ENCODE data around the gene CHRNA4.
"Not testable (repeated sequence)": the region's sequence is repeated elsewhere in the genome, so short reads cannot be mapped to it uniquely, and the experiment has no call there.

The CHRNA4 gene

DNA sequence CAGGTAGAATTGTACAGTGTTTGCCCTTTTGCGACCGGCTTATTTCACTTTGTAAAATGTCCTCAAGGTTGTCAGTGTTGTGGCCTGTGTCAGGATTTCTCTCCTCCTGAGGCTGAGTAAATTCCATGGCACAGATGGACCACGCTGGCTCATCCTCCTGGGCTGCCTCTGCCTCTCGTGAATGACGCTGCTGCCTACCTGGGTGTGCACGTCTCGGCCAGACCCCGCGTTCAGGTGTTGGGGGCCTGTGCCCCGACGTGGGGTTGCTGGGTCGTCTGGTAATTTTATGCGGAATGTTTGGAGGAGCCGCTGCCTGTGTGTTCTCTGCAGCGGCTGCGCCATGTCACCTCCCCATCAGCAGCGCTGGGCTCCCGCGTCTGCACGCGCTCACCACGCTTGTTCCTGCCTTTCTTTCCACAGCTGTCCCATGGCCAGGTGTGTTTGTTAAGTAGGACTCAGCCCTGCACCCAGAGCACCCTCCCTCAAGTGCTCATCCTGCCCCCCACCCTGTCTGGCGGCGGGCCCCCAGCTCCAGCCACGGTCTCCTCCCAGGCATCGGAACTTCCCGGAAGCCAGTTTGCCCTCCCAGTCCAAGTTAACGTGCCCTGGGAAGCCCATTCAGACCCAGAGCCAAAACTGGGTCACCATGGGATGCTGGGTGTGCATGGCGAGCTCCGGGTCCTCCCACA, 36.1 kb upstream of the CHRNA4 start:
- DNase-seq = no peak

DNA sequence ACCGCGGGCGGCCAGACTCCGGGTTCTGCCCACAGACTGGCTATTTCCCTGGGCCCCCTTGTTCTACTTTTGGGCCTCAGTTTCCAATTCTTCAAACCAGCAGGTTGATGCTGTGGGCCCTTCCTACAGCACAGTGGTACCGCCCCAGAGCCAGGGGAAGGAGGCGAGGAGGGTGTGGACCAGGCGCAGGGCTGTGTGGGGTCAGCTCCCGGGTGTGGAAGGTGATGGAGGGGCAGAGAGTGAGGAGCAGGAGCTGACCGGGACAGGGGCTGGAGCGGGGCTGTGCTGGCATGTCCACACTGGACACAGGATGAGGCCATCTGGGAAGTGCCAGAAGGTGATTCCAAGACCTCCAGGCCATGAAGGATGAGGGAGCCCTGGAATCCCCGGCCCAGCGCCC, 35.2 kb upstream of the CHRNA4 start:
- DNase-seq = no peak

DNA sequence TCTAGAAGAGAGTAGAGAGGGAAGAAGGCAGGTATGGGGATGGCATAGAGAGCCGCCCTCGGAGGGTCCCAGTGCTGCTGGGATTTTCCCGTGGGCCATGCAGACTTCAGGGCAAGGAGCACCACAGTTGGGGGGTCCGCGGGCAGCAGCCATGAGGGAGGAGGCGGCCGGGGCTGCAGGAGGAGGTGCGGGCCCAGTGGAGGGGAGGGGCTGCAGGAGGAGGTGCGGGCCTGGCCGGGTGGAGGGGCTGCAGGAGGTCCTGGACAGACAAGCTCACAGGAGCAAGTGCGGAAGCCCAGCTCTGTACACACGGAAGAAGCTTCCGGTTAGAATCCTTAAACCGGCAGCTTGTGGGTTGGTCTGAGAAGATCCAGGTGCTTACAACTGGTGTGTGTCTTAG, 34.6 kb upstream of the CHRNA4 start:
- no peak for DNase-seq

DNA sequence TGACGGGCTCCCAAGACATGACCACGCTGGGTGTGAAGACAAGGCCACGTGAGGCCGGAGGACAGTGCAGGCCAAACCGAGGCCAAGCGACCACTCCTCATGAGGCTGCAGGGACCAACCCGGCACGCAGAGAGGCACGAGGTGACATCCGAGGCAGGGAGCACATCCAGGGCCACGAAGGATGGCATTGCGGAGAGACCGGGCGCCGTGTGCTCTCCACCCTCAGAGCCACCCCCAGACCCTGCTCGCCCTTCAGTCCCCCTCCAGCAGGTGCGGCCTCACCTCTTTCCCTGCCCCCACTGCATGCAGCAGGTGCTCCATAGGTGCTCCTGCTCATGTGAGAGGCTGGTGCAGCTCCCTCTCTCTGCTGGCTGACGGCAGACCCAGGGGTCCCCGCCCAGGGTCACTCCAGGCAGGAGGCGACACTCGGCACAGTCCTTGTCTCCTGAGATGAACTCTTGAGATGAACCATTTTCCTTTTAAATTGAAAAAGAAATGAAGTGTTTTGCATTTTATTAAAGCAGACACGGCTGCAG, 33.8 kb upstream of the CHRNA4 start:
- DNase-seq = no peak

DNA sequence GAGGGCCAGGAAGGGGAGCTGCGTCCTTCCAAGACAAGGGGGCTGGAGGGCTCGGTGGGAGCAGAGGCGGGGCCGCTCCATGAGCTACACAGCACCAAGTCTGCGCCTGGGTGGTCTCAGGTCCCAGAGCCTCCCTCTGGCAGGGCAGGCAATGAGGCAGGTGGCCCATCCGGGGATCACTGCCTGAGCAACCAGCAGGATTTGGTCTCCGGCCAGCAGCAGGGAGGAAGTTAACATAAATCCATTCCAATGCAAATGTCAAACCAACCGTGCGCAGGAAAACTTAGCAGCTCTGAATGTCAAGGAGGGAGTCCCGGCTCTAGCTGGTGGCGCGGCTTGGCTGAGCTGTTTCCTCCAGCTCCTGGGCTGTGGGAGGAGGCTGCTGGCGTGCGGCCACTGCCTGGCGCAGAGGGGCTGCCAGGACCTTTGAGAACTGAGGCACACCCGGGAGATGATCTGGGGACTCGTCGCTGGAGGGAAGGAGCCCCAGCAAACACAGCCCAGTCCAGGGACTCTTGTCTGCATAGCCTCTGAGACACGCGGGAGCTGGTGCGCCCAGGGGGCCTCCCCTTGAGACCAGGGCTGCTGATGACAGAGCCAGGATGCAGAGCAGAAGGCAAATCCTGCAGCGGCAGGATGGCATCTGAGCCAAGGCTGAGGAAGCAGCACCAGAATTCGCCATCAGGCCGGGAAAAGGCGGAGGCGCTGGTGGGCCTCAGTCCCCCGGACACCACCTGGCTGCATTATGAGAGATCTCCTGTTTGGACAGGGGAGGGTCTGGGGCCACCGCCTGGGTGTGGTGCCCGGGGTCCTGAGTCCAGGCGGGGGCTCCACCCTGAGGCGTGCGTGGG, 33.1 kb upstream of the CHRNA4 start:
- DNase-seq = peak; percentile 84 to 92

DNA sequence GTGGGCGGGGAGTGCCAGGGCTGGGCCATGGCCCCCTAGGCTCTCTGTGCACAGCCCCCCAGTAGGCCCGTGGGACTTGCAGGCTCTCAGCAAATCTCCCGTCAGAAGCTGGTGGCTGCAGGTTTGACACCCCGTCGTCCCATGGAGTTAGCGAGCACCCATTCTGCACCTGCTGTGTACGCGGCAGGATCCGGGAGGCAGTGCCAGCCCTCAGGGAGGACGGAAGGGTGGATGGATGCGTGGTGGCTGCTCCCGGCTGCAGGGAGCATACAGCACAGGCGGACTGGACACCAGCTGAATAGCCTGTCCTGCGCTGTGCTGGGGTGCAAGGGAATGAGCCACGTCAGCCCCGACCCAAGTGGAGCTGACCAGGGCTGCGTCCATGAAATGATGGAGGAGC, 32.4 kb upstream of the CHRNA4 start:
- no peak for DNase-seq

DNA sequence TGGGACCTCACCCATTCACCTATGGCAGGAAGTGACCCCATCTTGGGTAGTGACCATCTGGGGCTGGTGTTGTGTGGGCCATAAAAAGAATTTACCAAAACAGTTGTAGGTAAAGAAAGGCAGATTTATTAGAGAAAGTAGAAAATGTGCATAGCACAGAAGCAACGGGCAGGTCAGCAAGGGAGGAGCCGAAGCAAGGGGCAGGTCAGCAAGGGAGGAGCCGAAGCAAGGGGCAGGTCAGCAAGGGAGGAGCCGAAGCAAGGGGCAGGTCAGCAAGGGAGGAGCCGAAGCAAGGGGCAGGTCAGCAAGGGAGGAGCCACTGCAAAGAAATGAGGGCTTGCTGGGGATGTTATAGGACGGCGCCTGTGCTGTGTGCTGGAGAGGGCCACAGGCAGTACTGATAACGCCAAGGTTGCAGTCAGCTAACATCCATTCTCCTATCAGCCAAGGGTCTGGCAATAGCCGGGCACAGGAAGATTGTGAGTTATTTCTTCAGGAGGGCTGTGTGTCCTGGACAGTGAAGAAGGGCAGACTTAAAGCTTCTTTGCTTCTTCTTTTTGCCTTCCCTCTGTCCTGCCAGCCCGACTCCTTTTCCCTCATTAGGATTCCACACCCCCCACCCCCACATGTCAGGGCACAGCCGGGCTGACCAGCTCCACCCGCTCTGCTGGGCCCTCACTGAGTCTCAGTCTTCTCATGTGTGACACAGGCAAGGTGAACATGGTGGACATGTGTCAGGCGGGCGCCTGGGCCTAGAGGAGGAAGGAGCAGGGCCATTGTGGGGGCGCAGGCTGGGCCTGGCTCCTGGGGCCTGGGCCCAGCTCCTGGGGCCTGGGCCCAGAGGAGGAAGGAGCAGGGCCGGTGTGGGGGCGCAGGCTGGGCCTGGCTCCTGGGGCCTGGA, 31.6 kb upstream of the CHRNA4 start:
- DNase-seq = no peak

DNA sequence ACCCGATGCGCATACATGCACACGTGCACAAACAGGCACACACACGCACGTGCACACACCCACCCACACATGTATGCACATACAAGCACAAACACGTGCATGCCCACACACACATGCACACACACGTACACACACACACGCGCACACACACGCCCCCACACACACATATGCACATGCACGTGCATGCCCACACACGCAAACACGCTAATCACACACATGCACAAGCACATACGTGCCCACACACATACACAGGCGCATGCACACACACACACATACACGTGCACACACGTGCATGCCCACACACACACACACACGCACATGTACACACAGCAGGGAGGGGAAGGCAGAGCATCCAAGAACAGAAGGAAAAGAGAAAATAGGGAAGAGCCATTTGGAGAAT, 26.8 kb upstream of the CHRNA4 start:
- no peak for DNase-seq

DNA sequence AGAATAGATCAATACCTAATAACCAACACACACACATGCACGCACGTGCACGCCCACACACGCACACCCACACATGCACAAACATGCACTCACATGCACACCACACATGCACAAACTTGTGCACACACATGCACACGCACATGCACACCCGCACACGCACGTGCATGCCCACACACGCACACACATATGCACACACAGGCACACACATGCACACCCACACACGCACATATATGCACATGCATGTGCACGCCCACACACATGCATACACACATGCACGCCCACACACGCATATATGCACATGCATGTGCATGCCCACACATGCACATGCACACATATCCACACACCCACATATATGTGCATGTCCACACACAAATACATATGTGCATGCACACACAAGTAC, 26.2 kb upstream of the CHRNA4 start:
- DNase-seq = no peak

DNA sequence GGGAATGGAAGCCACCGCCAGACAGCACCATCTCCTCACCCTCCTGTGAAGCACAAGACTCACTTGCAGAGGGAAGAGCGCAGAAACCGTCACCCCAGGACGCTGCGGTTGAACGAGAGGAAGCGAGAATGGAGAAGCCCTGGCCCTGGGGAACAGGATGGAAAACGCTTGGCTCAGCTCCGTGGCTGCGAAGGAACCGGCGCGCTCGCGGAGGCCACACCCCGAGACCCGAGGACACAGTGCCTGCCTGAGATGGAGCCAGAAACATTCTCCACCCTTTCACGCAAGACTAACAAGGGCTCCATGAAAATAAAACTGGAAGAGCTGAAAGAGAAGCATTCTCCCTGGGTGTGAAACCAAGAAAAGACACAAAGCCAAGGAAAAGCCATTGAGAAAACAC, 25.3 kb upstream of the CHRNA4 start:
- DNase-seq = no peak

DNA sequence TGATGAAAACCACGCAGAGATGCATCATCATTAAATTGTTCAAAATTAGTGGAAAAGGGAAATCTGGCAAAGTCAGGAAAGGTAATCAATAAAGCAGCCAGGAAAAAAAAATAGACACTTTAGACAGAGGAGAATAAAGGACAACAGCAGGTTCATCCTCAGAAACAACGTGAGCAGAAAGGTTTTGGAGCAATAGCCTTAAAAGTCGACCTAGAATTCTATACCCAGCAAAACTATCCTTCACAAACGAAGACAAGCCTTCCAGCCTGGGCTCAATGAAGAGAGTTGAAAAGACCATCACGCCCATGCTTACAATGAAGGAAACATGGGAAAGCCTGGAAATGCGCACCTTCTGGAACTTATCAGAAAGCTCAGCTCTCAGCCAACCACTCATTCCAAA, 24.7 kb upstream of the CHRNA4 start:
- DNase-seq = no peak

DNA sequence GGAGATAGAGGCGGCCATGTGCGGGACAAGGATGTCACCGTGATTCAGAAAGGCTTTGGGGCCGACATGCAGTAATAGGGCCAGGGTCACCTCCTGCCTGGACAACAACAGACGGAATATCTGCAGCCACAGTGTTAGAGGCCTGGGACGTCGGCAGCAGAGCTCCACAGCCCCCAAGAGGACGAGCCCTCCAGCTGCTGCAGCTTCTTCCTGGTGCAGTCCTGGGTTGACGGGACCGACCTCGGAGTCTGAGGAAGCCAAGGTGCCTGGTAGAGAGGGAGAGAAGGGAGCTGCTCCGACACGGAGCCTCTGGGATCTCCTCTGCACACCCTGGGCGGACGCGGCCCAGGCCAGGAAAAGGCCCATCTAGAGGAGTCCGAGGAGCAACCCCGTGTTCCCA, 23.2 kb upstream of the CHRNA4 start:
- DNase-seq = no peak

DNA sequence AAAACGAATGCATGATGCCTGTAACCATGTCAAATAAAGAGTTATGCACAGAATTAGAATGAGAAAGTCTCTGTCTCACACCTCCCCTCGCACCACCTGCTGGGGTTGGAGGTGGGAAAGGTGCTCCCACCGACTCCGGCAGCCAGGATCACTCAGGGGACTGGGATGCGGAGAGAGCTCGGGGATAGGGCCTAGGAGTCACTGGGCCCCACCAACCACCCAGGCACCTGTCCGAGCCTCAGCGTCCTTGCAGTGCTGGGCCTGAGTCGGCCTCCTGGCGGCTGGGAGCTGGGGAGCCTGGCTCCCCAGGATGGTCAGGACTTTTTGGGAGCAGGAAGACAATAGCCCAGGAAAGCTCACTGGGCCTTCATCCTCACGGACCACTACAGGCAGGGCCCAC, 22.4 kb upstream of the CHRNA4 start:
- DNase-seq = no peak

DNA sequence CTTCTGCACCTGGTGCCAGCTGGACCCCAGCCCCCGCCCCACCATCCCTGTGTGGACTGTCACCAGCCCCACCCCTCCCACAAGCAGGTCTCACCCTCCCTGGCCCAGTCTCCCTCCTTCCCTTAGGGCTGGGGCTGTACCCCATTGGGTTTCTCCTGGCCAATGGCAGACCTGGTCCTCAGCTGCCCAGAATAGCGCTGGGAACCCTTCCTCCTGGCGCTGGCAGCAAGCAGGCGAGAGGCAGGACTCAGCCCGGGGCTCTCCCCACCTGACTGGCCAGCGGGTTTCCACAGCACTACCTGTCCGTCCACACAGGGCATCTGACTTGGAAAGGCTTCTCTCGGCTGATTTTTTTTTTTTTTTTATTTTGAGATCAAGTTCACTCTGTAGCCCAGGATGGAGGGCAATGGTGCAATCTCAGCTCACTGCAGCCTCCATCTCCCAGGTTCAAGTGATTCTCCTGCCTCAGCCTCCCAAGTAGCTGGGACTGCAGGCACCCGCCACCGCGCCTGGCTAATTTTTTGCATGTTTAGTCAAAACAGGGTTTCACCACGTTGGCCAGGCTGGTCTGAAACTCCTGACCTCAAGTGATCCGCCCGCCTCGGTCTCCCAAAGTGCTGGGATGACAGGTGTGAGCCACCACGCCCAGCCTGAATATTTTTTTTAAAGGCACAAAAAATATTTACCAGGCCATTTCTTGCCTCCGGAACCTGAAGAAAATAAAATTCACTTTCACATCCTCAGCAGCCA, 21.6 kb upstream of the CHRNA4 start:
- no peak for DNase-seq

DNA sequence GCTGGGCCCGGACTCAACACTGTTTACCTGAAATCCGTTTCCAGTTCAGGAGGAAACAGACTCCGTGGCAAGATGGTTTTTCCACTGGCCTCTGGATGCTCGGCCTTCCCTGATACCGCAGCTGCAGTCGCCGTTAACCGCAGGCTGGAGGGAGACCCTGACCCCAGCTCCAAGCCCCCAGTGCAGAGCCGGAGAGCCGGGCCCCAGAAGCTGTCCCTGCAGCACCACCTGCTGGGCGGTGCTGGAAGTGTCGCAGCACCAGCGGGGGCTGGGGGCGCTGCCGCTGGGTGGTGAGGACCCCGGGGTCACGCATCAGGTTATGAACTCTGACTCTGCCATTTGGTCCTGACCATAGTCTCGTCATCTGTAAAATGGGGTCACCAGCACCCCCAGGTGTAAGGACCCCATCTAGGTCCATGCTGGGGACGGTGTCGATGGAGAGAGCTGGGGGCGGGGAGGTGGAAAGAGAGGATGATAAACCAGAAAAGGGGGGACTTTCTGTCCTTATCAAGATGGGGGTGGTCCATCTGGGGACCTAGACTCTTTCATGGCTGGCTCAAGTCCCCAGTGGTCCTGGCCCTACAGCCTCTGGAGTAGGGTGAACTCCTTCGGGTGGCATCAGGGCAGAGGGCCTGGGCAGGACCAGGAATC, 20.8 kb upstream of the CHRNA4 start:
- DNase-seq = peak in 1 of 2 experiments; percentile 32

DNA sequence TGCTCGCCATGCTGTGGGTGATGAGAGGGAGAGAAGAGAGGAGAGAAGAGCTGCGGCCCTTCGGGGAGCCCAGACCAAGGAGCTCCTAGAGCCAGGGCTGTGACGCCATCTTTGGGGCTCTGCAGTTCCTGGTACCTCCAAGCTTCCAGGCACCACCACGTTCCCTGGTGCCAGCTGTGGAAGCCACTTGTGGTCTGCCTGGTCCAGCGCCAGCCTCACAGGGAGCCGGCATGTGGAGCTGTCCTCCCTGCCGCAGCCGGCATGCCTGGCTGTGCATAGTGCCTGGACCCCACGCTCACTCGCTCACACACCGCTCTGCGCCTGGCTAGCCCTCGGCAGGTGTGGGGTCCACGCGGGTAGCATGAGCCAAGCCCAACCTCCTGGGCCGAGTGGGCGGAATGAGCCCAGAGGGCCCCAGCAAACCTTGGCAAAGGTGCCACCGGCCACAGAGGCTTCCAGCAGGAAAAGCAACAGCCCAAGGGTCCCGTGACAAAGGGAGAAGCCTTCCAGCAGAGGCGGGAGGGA, 19.3 kb upstream of the CHRNA4 start:
- no peak for DNase-seq

DNA sequence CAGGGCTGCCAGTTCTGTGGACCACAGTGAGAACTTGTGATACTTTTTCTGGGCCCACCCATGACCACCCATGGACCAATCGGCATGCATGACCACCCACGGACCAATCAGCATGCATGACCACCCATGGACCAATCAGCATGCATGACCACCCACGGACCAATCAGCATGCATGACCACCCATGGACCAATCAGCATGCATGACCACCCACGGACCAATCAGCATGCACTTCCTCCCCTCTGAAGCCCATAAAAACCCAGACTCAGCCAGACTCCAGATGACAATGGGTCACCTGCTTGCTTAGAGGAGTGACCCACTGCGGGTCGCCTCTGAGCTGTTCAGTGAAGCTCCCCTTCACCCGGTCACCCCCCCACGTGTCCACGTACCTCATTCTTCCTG, 18.7 kb upstream of the CHRNA4 start:
- not testable (repeated sequence) for DNase-seq

DNA sequence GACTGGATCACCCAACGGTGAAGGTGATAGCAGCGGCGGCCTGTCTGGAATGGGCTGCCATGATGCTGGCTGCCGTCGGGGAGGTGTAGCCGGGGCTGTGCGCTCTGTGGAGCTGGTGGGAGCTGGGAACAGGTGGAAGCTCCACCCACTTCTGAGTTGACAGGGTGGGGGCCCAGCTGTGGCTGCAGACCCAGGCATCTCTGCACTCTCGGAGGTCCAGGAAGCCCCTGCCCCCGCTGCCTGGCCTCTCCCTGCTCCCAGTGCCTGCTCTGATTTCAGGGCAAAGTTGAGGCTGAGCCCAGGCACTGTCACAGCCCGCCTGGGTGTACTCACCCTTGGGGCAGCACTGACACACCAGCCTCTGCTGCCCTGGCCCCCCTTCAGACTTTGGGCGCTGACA, 18.1 kb upstream of the CHRNA4 start:
- no peak for DNase-seq

DNA sequence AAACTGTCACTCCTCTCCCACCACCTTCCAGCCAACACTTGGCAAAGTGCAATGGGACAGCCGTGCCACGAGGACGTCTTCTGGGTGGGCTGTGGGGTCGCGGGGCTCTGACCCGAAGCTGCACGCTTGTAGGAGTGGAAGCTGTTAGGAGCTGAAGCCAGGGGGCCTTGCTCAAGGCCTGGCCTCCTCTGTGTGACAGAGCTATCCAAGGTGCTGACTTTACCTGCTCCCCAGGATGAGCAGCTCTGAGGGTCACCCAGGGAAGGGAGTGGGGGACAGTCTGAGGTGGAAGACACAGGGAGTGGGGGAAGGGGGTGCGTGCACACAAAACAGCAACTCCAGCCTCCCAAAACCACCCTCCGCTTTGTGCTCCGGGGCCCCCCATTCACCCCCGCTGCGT, 17.5 kb upstream of the CHRNA4 start:
- no peak for DNase-seq

DNA sequence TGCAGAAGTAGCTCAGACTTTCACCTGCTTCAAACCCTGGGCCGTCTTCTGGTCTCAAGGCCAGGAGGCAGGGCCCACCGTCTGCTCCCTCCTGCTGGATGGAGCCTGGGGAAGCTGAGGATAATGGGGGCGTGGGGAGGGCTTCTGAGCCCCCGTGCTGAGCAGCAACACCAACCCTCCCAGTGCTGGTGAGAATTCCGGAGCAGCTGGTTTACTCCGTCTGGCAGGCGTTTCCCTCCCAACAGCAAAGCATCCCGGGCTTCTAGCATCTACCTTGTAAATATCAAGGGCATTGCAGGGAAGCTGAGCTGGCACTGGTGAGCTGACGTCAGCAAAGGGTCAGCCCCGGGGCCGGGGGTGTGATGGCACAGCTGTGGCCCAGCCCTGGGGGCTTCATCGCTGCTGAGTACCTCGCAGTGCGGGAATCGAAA, 16.8 kb upstream of the CHRNA4 start:
- DNase-seq = no peak

DNA sequence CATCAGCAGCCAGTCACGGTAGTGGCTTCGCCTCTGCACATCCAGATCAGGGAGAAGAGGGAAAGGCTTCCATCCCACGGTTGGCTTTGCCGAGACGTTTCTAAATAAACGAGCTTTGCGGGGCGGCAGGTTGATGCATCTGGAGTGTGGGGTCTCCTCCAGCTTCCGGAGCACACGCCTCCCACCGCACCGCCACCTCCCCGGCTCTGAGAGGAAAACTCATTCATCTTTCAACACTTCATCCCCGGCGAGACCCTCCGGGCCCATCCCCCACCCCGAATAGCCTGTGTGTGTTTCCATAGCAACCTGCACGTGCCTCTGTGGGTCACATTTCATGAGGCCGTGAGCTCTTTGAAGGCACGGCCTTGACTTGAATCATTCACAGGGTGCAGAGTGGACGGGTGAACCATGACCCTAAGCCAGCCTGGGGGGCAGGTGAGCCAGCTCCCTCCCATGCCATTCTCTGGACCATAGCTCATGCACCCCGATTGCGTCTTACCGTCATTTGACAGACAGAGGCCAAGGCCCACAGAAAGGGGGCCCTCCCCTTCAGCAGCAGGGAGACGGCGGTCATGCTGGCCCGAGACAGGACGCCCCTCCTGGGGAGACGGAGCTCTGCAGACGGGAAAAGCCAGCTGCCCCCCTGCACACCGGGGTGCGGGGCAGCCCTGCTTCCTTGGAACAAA, 16.2 kb upstream of the CHRNA4 start:
- no peak for DNase-seq
